ENCODE measurements around the gene PCSK4. TPM values are rescaled to one million over a fixed set of nuclear protein-coding genes. Genes with fewer than 3 reads are reported as not detected.
"Not testable (repeated sequence)": the region's sequence is repeated elsewhere in the genome, so short reads cannot be mapped to it uniquely, and the experiment has no call there.

The PCSK4 gene
- total RNA-seq, 2 experiments from 2014 or later = 1.5 to 2.7 TPM

DNA sequence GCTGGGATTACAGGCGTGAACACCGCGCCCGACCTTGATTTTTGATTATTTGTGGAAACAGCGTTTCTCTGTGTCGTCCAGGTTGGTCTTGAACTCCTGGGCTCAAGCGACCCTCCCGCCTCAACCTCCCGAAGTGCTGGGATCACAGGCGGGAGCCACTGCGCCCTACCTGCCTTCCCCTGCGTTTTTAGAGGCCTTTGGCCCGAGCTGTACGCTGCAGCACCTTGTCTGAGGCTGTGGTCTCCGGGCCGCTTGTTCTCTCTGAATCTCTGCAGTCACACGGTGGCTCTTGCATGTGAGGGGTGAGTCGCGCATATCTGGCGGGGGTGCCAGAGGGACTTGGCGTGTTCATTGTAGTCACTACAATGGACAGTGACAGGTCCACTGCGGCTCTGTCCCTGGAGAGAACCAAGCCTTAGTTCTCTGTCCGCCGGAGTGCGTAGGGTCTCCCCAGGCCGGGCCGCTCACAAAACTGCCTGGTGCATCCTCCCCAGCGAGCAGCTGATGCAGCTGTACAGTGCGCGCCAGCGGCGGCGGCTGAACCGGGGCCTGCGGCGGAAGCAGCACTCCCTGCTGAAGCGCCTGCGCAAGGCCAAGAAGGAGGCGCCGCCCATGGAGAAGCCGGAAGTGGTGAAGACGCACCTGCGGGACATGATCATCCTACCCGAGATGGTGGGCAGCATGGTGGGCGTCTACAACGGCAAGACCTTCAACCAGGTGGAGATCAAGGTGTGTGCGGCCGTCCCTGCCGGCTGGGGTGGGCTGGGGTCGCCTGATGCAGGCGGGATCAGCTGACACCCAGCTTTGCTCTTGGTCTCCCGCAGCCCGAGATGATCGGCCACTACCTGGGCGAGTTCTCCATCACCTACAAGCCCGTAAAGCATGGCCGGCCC, 50.4 kb downstream of the PCSK4 start:
- DNase-seq, CTCF ChIA-PET, H3K27me3 Mint-ChIP-seq, H3K9me3 Mint-ChIP-seq: not testable (repeated sequence)
- intact Hi-C loops (cut with micrococcal nuclease) = loop anchor here (2.0 to 5.0 kb wide), 2 partner anchors 33 kb away; partner anchors contain the start of gene DAZAP1
- Mint-ChIP-seq H3K27ac (peak overlapping the region; percentile 98), H3K36me3 (peaks cover 47% of the 10 kb centered on the region), H3K4me3 (peak overlapping the region; percentile 99), H3K4me1 (ENCODE audit: low read depth) (peaks cover 37% of the 10 kb centered on the region)
- POLR2A ChIA-PET = interaction anchor here (1.4 kb wide), 1 partner anchor 31 kb away, joined by 4 read pairs; no protein-coding TSS in a partner anchor

DNA sequence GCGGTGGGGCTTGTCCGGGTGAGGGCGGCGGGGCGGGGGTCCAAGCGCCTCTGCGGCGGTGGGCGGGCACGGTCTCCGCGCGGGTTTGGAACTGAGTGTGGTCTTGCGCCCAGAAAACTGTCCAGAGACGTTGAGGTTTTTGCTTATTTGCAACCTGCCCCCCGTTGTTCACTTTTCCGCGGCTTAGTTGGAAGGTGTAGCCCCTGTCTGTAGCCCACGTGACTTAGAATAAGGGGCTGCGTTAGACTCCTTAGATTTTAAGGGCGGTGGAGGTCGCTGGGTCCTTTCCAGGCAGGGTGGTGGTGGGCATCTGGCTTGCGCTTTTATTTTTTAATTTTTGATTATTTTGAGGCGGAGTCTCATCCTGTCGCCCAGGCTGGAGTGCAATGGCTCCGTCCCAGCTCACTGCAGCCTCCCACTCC, 51.2 kb downstream of the PCSK4 start:
- no peak for DNase-seq
- H3K27me3 Mint-ChIP-seq = no peaks in the 10 kb centered on the region
- POLR2A ChIA-PET = no interaction called here
- H3K36me3 Mint-ChIP-seq = peaks cover 47% of the 10 kb centered on the region
- peak overlapping the region; percentile 98 for H3K27ac Mint-ChIP-seq
- H3K4me3 Mint-ChIP-seq = peak overlapping the region; percentile 99
- no peaks in the 10 kb centered on the region for H3K9me3 Mint-ChIP-seq
- H3K4me1 Mint-ChIP-seq (ENCODE audit: low read depth) = peaks cover 36% of the 10 kb centered on the region
- CTCF ChIA-PET = interaction anchor here (0.7 kb wide), 1 partner anchor 39 kb away, joined by 3 read pairs; no protein-coding TSS in a partner anchor
- intact Hi-C loops (cut with micrococcal nuclease) = loop anchor here (2.0 to 5.0 kb wide), 2 partner anchors 32 to 33 kb away; partner anchors contain the start of gene DAZAP1

DNA sequence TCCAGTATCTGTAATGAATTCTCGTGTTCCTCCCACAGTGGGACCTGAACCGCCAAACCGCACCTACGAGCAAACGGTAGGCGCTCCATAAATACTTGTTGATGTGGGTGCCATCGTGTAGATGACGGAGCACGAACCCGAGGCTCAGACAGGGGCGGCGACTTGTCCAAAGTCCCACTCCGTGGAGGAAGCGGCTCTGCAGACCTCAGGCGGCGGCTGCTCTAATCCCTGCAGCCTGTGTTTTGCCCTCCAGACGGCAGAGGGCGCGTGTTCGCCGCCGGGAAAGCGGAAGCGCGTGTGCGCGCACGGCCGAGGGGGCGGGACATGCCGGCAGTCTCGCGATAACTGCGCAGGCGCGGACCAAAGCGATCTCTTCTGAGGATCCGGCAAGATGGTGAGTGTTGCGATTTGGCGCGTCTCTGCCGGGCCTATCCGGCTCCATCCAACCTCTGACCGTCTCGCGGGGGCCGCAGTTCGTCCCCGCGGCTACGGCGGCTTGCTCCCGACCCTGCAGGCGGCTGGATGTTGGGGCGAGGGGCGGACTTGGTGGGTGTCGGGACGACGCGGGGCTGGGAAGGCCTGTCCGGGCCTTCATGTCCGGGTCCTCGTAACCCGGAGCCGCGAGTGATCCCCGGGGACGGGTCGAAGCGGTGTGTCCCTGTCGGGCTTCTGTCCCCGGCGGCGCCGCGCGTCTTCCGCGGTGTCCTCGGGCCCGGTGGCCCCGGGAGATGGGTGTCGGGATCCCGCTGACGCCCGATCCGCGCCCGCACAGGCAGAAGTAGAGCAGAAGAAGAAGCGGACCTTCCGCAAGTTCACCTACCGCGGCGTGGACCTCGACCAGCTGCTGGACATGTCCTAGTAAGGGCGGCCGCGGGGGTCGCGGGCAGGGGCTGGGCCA, 51.9 kb downstream of the PCSK4 start, which contains the start of gene RPS15:
Gene RPS15 (plus strand): TSS at position 362 of the 898 bp plus-strand sequence. CDS start 30 bp downstream, at position 392.
- ChIA-PET CTCF (interaction anchor here (0.7 to 1.0 kb wide), 4 partner anchors 26 to 159 kb away, joined by 3 read pairs; no protein-coding TSS in a partner anchor), POLR2A (interaction anchor here (0.7 kb wide), 1 partner anchor 40 kb away, joined by 3 read pairs; no protein-coding TSS in a partner anchor)
- Mint-ChIP-seq H3K27me3 (no peaks in the 10 kb centered on the region), H3K4me3 (peak within 1 kb of the TSS; percentile 99), H3K36me3 (peaks cover 47% of the 10 kb centered on the region), H3K27ac (peak within 1 kb of the TSS; percentile 98), H3K4me1 (ENCODE audit: low read depth) (peaks cover 36% of the 10 kb centered on the region), H3K9me3 (no peaks in the 10 kb centered on the region)
- intact Hi-C loops (cut with micrococcal nuclease) = loop anchor here (2.0 to 5.0 kb wide), 2 partner anchors 31 to 34 kb away; partner anchors contain the start of gene DAZAP1
- DNase-seq = peak; percentile 97

- H3K36me3 Mint-ChIP-seq = peaks cover 49% of the 10 kb centered on the region
- peaks cover 36% of the 10 kb centered on the region for H3K4me1 Mint-ChIP-seq (ENCODE audit: low read depth)
- H3K9me3 Mint-ChIP-seq = no peaks in the 10 kb centered on the region
- ChIA-PET CTCF (interaction anchor here (0.8 to 1.6 kb wide), 4 partner anchors 25 to 158 kb away, joined by 3 to 4 read pairs (median 3); no protein-coding TSS in a partner anchor), POLR2A (interaction anchor here (0.7 kb wide), 1 partner anchor 40 kb away, joined by 3 read pairs; no protein-coding TSS in a partner anchor)
- no peak overlapping the region for H3K4me3 Mint-ChIP-seq
- H3K27me3 Mint-ChIP-seq = no peaks in the 10 kb centered on the region
- no peak for DNase-seq
- H3K27ac Mint-ChIP-seq = no peak overlapping the region
- intact Hi-C loops (cut with micrococcal nuclease) = loop anchor here (2.0 to 5.0 kb wide), 2 partner anchors 31 to 35 kb away; partner anchors contain the start of gene DAZAP1
Observed at GRCh38 chr19:1437609-1438008, 52.5 kb downstream of the PCSK4 start.

- CTCF ChIA-PET = no interaction called here
- no peak overlapping the region for H3K4me3 Mint-ChIP-seq
- DNase-seq = no peak
- peaks cover 18% of the 10 kb centered on the region for H3K4me1 Mint-ChIP-seq (ENCODE audit: low read depth)
- H3K9me3 Mint-ChIP-seq = no peaks in the 10 kb centered on the region
- intact Hi-C loops (cut with micrococcal nuclease) = loop anchor here (5.0 kb wide), 1 partner anchor 37 kb away; no protein-coding TSS in a partner anchor
- peaks cover 37% of the 10 kb centered on the region for H3K36me3 Mint-ChIP-seq
- no peaks in the 10 kb centered on the region for H3K27me3 Mint-ChIP-seq
- POLR2A ChIA-PET = no interaction called here
- H3K27ac Mint-ChIP-seq = no peak overlapping the region
Observed at GRCh38 chr19:1435378-1435989, 54.7 kb downstream of the PCSK4 start.

- no peaks in the 10 kb centered on the region for H3K9me3 Mint-ChIP-seq
- H3K4me3 Mint-ChIP-seq = no peak overlapping the region
- no peak overlapping the region for H3K27ac Mint-ChIP-seq
- peaks cover 30% of the 10 kb centered on the region for H3K36me3 Mint-ChIP-seq
- DNase-seq = no peak
- intact Hi-C loops (cut with micrococcal nuclease) = loop anchor here (5.0 kb wide), 1 partner anchor 38 kb away; no protein-coding TSS in a partner anchor
- H3K27me3 Mint-ChIP-seq = no peaks in the 10 kb centered on the region
- ChIA-PET CTCF (no interaction called here), POLR2A (no interaction called here)
- peaks cover 11% of the 10 kb centered on the region for H3K4me1 Mint-ChIP-seq (ENCODE audit: low read depth)
Observed at GRCh38 chr19:1434577-1435060, 55.5 kb downstream of the PCSK4 start.

DNA sequence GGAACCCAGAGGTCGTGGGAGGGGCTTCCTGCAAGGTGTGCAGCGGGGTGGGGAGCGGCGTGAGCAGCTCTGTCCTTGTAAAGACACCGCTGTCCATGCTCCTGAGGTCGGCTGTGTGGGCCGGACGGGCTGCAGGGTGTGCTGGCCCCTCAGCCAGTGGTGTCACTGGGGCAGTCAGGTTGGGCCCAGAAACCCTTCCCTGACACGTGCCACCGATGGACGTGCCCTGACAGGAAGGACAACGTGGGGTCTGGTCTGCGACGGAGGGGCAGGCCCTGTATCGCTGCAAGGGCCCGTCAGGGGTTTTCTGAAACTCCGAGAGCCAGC, 56.1 kb downstream of the PCSK4 start:
- no peak for DNase-seq
- ChIA-PET POLR2A (no interaction called here), CTCF (no interaction called here)
- Mint-ChIP-seq H3K4me1 (ENCODE audit: low read depth) (peaks cover 9% of the 10 kb centered on the region), H3K27me3 (no peaks in the 10 kb centered on the region), H3K9me3 (no peaks in the 10 kb centered on the region), H3K27ac (no peak overlapping the region), H3K4me3 (no peak overlapping the region), H3K36me3 (peaks cover 24% of the 10 kb centered on the region)
- intact Hi-C loops (cut with micrococcal nuclease) = no loop called here

DNA sequence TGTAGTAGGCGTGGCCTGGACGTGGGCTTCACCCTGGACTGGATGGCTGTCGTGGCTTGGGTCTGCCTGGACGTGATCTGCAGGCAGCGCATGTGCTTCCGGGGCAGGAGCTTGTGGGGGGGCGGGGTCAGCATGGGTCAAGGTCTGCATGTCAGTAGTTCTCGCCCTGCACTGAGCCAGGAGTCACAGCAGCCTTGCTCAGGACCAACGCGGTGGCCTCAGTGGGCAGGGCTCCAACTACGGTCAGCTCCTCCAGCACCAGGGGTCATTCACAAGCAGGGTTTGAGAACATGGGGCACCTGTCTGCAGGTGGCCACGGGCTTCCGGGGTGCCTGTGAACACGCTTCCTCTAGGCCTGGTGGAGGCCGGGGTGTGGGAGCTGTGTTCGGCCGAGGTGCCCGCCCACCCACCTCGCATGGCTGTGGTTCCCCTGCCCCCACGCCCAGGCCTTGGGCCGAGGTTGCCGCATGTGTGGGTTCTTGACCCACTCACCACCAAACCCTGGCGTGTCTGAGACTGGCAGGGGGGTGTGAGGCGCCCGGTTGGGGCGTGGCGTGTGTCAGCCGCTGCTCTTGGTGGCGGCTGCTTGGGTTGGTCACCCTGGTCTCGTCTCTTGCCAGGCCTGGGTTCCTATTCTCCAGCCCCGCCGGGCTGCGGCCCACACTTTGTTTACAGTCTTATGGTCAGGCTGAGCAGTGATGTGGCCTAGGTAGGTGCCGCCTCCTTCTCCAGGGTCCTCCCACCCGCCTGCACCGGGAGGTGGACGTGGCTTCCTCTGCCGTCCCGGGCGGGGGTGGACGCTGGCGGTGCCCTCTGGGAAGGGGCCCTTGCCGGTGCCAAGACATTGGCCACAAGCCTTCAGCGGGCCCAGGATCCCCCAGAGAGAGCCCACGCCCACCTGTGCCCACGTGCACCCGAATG, 56.8 kb downstream of the PCSK4 start:
- Mint-ChIP-seq H3K4me3 (no peak overlapping the region), H3K9me3 (no peaks in the 10 kb centered on the region), H3K27me3 (no peaks in the 10 kb centered on the region), H3K27ac (no peak overlapping the region), H3K4me1 (ENCODE audit: low read depth) (peaks cover 9% of the 10 kb centered on the region), H3K36me3 (peaks cover 22% of the 10 kb centered on the region)
- intact Hi-C loops (cut with micrococcal nuclease) = no loop called here
- ChIA-PET CTCF (no interaction called here), POLR2A (no interaction called here)
- no peak for DNase-seq

DNA sequence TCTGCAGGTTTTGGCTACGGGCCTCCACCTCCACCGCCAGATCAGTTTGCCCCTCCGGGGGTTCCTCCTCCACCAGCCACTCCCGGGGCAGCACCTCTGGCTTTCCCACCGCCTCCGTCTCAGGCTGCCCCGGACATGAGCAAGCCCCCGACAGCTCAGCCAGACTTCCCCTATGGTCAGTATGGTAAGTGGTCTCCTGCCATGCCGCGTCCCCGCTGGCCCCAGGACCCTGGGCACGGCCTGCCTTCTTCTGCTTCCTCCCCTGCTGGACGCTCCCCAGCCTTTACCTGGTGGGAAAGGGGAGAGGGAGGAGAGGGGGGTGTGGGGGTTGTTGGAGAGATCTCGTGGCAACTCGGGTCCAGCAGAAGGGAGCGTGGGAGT, 57.7 kb downstream of the PCSK4 start:
- CTCF ChIA-PET = no interaction called here
- H3K27me3 Mint-ChIP-seq = no peaks in the 10 kb centered on the region
- intact Hi-C loops (cut with micrococcal nuclease) = no loop called here
- peaks cover 22% of the 10 kb centered on the region for H3K36me3 Mint-ChIP-seq
- H3K9me3 Mint-ChIP-seq = no peaks in the 10 kb centered on the region
- H3K4me3 Mint-ChIP-seq = no peak overlapping the region
- DNase-seq = no peak
- POLR2A ChIA-PET = no interaction called here
- no peak overlapping the region for H3K27ac Mint-ChIP-seq
- H3K4me1 Mint-ChIP-seq (ENCODE audit: low read depth) = peaks cover under 1% of the 10 kb centered on the region

DNA sequence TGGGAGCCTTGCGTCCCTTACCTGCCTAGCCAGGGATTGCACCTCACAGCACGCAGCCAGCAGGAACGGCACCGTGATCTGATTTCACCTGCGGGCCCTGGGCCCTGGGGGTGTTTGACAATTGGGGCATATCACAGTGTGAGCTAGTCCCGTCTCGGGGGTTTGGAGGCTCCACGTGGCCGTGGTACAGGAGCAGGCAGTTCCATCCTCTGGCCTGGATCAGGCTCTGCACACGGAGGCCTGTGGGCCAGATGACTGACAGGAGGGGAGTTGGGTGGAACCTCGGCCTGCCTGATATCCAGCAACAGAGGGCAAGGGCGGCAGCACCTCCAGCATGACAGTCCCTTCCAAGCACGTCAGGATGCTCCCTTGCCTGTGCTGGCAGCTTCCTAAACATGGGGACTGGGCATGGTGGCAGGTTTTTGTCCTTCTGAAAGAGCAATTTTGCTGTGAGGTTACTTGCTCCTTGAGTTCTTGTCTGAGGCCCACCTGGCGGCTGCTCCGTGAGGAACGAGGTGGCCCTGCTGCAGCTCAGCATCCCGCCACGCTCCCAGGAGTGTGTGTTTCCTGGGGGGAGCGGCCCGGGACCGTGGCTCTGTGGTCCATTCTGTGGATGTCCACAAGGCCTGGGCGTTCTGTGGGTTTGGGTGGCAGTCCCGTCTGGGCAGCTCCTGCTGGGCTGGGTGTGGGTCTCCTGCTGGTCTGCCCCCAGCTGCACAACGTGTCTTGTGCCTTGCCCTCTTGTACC, 58.2 kb downstream of the PCSK4 start:
- Mint-ChIP-seq H3K4me1 (ENCODE audit: low read depth) (no peaks in the 10 kb centered on the region), H3K9me3 (no peaks in the 10 kb centered on the region), H3K4me3 (no peak overlapping the region), H3K27me3 (no peaks in the 10 kb centered on the region), H3K27ac (no peak overlapping the region), H3K36me3 (peaks cover 22% of the 10 kb centered on the region)
- CTCF ChIA-PET = no interaction called here
- POLR2A ChIA-PET = no interaction called here
- no peak for DNase-seq
- intact Hi-C loops (cut with micrococcal nuclease) = no loop called here
